Epithelial cell of proximal tubule (primary cell): ENCODE data around the gene B3GALNT2. TPM values are rescaled to one million over a fixed set of nuclear protein-coding genes. Genes with fewer than 3 reads are reported as not detected.

Experiments used
- DNase-seq: peaks from one replicate; pipeline ENCODE4 v3.0.0-alpha.2; 2011; ENCODE audit warnings: low read depth
- H3K4me3 ChIP-seq: 2 replicates; pipeline ENCODE4 v1.5.1; 2011; ENCODE audit warnings: low read depth, mild to moderate bottlenecking, low read length
- total RNA-seq: library from RNA; depleted of rRNA; stranded (reverse); fragments of >200 nt; gene quantifications from 2 replicates; pipeline ENCODE4 v1.2.3, GENCODE V29; 2015
- TF ChIP-seq, protein P1 (sequence below): conservative IDR thresholded peaks from 2 replicates; pipeline ENCODE4 v1.5.1; 2012; ENCODE audit warnings: low read depth, mild to moderate bottlenecking, low read length

The B3GALNT2 gene
- total RNA-seq, 1 donor from 2014 or later = 16.5 TPM

DNA sequence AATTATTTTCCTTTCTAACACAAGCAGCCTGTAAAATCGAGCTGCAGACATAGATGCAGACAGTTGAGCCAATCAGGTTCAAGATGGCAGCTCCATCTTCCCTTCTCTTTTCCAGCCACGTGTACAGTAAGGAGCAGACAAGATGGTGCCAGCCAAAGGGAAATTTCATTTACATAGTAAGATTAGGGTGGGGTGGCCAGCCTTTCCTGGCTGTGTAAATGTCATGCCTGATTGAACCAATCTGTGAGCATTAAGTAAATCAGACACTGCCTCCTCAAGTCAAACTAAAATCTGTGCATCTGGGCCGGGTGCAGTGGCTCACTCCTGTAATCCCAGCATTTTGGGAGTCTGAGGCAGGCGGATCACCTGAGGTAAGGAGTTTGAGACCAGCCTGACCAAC, 76.8 kb downstream of the B3GALNT2 start:
- TF ChIP-seq, protein P1, sequence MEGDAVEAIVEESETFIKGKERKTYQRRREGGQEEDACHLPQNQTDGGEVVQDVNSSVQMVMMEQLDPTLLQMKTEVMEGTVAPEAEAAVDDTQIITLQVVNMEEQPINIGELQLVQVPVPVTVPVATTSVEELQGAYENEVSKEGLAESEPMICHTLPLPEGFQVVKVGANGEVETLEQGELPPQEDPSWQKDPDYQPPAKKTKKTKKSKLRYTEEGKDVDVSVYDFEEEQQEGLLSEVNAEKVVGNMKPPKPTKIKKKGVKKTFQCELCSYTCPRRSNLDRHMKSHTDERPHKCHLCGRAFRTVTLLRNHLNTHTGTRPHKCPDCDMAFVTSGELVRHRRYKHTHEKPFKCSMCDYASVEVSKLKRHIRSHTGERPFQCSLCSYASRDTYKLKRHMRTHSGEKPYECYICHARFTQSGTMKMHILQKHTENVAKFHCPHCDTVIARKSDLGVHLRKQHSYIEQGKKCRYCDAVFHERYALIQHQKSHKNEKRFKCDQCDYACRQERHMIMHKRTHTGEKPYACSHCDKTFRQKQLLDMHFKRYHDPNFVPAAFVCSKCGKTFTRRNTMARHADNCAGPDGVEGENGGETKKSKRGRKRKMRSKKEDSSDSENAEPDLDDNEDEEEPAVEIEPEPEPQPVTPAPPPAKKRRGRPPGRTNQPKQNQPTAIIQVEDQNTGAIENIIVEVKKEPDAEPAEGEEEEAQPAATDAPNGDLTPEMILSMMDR = no peak
- DNase-seq = no peak
- no peak overlapping the region for H3K4me3 ChIP-seq

DNA sequence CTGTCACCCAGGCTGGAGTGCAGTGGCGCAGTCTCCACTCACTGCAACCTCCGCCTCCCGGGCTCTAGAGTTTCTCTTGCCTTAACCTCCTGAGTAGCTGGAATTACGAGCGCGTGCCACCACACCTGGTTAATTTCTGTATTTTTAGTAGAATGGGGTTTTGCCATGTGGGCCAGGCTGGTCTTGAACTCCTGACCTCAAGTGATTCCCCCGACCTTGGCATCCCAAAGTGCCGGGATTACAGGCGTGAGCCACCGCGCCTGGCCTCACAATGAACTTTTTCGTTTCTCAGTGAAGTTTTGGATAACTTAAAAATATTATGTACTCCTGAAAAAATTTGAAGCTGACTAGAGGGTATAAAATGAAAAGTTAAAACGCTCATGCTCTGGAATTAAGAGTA, 77.6 kb downstream of the B3GALNT2 start:
- no peak overlapping the region for H3K4me3 ChIP-seq
- DNase-seq = no peak
- TF ChIP-seq, protein P1 = no peak

DNA sequence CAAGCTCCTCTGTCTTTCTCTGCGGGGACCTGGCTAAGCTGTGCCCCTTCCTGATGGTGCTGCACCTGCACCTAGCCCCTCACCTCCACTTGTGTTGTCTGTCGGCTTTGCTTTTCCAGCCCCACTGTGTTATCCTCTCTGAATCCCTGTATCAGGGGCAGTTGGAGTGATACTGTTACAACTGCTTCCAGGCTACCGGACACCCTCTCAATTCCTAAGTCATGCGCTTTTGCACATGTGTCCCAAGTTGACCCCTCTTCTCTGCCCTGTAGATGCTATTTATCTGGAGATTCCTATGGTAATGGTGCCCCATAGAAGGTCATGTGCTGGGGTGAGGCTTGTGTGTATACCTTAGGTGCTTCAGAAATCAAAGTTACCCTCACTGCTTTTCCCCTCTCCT, 78.1 kb downstream of the B3GALNT2 start:
- TF ChIP-seq, protein P1 = no peak
- H3K4me3 ChIP-seq = no peak overlapping the region
- no peak for DNase-seq

DNA sequence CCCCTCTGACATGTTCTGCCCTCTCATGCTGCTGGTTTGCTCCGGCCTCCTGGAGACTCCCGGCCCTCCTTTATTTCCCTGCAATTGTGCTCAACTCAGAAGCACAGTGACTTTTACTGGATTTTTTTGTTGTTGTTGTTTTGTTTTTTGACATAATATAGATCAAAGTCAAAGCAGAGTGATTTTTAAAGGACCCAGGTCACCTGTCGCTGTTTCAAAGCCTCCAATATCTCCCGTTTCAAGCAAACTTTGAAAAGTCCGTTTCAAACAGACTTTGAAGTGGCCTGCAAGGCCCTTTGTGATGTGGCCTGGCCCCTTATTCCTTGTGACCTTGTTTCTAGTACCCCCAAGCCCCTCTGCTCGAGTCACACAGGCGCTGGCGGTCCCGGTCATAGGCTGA, 78.9 kb downstream of the B3GALNT2 start:
- no peak overlapping the region for H3K4me3 ChIP-seq
- TF ChIP-seq, protein P1 = no peak

DNA sequence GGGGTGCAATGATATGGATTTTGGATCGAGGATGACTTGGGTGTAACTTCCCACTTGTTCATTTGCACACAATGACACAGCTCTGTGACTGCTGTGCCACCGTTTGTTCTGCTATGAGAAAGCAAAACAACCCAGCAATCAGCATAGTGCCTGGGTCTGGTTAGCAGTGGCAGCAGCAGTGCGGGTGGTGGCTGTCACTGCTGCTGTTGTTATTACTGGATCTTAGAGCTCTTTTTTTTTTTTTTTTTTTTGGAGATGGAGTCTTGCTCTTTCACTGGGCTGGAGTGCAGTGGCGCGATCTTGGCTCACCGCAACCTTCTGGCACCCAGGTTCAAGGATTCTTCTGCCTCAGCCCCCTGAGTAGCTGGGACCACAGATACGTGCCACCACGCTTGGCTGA, 80.2 kb downstream of the B3GALNT2 start:
- TF ChIP-seq, protein P1 = no peak

More for the DNA sequence above, 78.9 kb downstream of the B3GALNT2 start:
- no peak for DNase-seq

DNA sequence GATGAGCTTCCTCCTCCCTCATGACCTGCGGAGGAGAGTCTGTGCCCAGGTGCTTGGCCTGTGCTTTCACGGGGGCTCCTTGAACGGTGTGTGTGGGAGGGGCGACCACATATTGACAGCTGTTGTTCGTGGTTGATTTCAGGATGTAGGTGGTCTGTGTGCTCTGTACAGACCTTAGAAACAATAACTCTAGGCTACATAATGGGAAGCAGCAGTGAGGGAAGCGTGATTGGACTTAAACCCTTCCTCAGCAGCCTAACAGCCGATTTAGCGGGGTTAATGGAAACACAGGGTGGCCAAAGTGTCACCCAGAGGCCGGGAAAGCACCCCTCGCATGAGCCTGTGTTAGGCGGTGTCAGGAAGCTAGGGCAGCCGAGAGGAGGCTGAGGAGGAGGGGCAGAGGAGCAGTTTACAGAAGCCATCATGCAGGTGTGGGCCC, 81.0 kb downstream of the B3GALNT2 start:
- H3K4me3 ChIP-seq = no peak overlapping the region
- DNase-seq = no peak
- TF ChIP-seq, protein P1 = no peak

More for the DNA sequence above, 80.2 kb downstream of the B3GALNT2 start:
- no peak overlapping the region for H3K4me3 ChIP-seq
- DNase-seq = no peak

DNA sequence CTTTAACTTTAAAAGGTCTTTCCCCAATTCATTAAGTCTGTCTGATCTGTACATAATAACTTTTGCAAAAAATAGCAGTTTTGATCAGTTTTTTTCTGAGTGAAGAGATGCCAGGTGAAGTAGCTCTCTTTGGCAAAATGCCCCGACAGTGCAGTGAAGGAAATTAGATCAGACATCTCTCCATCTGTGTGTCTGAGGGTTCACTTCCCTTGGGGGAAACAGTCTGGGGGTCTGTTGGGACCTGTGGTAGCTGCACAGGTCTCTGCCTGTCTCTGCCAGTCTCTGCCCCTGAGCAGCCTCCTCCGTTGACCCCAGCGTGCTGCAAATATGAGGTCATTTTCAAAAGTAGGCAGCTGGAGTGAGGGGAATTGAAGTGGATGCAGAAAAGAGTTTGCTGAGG, 82.5 kb downstream of the B3GALNT2 start:
- no peak for DNase-seq
- TF ChIP-seq, protein P1 = no peak
- no peak overlapping the region for H3K4me3 ChIP-seq
